HepG2 (cell line): ENCODE results near the gene POC1B. TPM values are rescaled to one million over a fixed set of nuclear protein-coding genes. Genes with fewer than 3 reads are reported as not detected.

ENCODE experiments used
- ATM ChIP-seq: fragments of 450-650 bp; IDR thresholded peaks from 2 replicates; pipeline ENCODE4 v1.7.1; 2017; ENCODE audit warnings: mild to moderate bottlenecking, borderline replicate concordance
- DZIP1 ChIP-seq: sonication (generic); formaldehyde crosslinking; IDR thresholded peaks from 2 replicates; pipeline ENCODE4 v1.5.0; 2020; ENCODE audit warnings: mild to moderate bottlenecking, missing genetic modification reagents
- HNF4G ChIP-seq, 2 experiments: sonication (generic) in 1 of 2; formaldehyde crosslinking in 1 of 2; IDR thresholded peaks; 2 replicates each; pipeline versions ENCODE4 v1.4.0 to v1.6.1; 2011 to 2020; ENCODE audit warnings: borderline replicate concordance in 2 of 2, low read depth in 2 of 2, mild to moderate bottlenecking in 2 of 2, low read length in 1 of 2, missing genetic modification reagents in 1 of 2, moderate library complexity in 1 of 2
- ISL2 ChIP-seq: sonication (generic); formaldehyde crosslinking; IDR thresholded peaks from 2 replicates; pipeline ENCODE4 v1.5.0; 2020; ENCODE audit warnings: missing genetic modification reagents
- KMT2A ChIP-seq: sonication (generic); formaldehyde crosslinking; IDR thresholded peaks from 2 replicates; pipeline ENCODE4 v1.4.0; 2020; ENCODE audit warnings: missing genetic modification reagents
- MAF1 ChIP-seq: sonication (generic); formaldehyde crosslinking; IDR thresholded peaks from 2 replicates; pipeline ENCODE4 v1.5.0; 2020; ENCODE audit warnings: missing genetic modification reagents, borderline replicate concordance
- NFYB ChIP-seq: sonication (generic); formaldehyde crosslinking; IDR thresholded peaks from 2 replicates; pipeline ENCODE4 v1.4.0; 2020; ENCODE audit warnings: missing genetic modification reagents
- NR1H2 ChIP-seq: sonication (generic); formaldehyde crosslinking; IDR thresholded peaks from 2 replicates; pipeline ENCODE4 v1.8.1; 2022; ENCODE audit warnings: low read depth, missing genetic modification reagents, borderline replicate concordance
- SALL1 ChIP-seq: sonication (generic); formaldehyde crosslinking; IDR thresholded peaks from 2 replicates; pipeline ENCODE4 v1.8.0; 2022; ENCODE audit warnings: mild to moderate bottlenecking, missing genetic modification reagents
- SRY ChIP-seq: sonication (generic); formaldehyde crosslinking; IDR thresholded peaks from 2 replicates; pipeline ENCODE4 v1.8.0; 2022; ENCODE audit warnings: mild to moderate bottlenecking, missing genetic modification reagents
- THAP11 ChIP-seq: IDR thresholded peaks from 2 replicates; pipeline ENCODE4 v1.6.1; 2016; ENCODE audit warnings: missing biosample characterization, missing genetic modification reagents
- ZFP62 ChIP-seq: sonication (generic); formaldehyde crosslinking; IDR thresholded peaks from 2 replicates; pipeline ENCODE4 v1.4.0; 2020; ENCODE audit warnings: missing genetic modification reagents
- ZMAT3 ChIP-seq: sonication (generic); formaldehyde crosslinking; conservative IDR thresholded peaks from 2 replicates; pipeline ENCODE4 v1.7.0; 2021; ENCODE audit warnings: missing genetic modification reagents
- ZMYM3 ChIP-seq: sonication (generic); formaldehyde crosslinking; IDR thresholded peaks from 2 replicates; pipeline ENCODE4 v1.5.1; 2020; ENCODE audit warnings: mild to moderate bottlenecking, missing genetic modification reagents
- ZNF138 ChIP-seq: sonication (generic); formaldehyde crosslinking; IDR thresholded peaks from 2 replicates; pipeline ENCODE4 v1.5.0; 2020; ENCODE audit warnings: mild to moderate bottlenecking, low read depth, missing genetic modification reagents
- ZNF33B ChIP-seq: sonication (generic); formaldehyde crosslinking; IDR thresholded peaks from 2 replicates; pipeline ENCODE4 v1.5.1; 2020; ENCODE audit warnings: mild to moderate bottlenecking, missing genetic modification reagents
- ZNF382 ChIP-seq: sonication (generic); formaldehyde crosslinking; IDR thresholded peaks from 2 replicates; pipeline ENCODE4 v1.5.0; 2020; ENCODE audit warnings: missing genetic modification reagents, mild to moderate bottlenecking, borderline replicate concordance
- ZNF644 ChIP-seq: IDR thresholded peaks from 2 replicates; pipeline ENCODE4 v1.6.1; 2016; ENCODE audit warnings: low read depth
- ZNF816 ChIP-seq: sonication (generic); formaldehyde crosslinking; IDR thresholded peaks from 2 replicates; pipeline ENCODE4 v1.8.0; 2022; ENCODE audit warnings: missing genetic modification reagents, mild to moderate bottlenecking, borderline replicate concordance
- ZSCAN31 ChIP-seq: sonication (generic); formaldehyde crosslinking; IDR thresholded peaks from 2 replicates; pipeline ENCODE4 v1.5.0; 2020; ENCODE audit warnings: low read depth, mild to moderate bottlenecking, missing genetic modification reagents
- ZSCAN5A ChIP-seq: sonication (generic); formaldehyde crosslinking; IDR thresholded peaks from 2 replicates; pipeline ENCODE4 v1.8.0; 2022; ENCODE audit warnings: mild to moderate bottlenecking, missing genetic modification reagents, borderline replicate concordance
- polyA plus RNA-seq, 8 experiments: library from polyadenylated mRNA; depleted of rRNA in 3 of 8; stranded (reverse) in 7 of 8; unstranded in 1 of 8; fragments of >200 nt; fragmentation: Illumina TruSeq in 4 of 8; extraction: Trizol in 4 of 8; gene quantifications; 2 replicates each; pipeline versions ENCODE4 v1.2.1 to v1.2.3, GENCODE V29; 2011 to 2016; ENCODE audit warnings: low read depth in 4 of 8, missing spikeins in 1 of 8, mixed read lengths in 1 of 8; ENCODE audit not compliant: insufficient read depth in 1 of 8
- total RNA-seq, 5 experiments: library from RNA; depleted of rRNA; stranded (reverse); fragments of >200 nt; fragmentation: Illumina TruSeq; extraction: Trizol; gene quantifications; 2 replicates each; pipeline ENCODE4 v1.2.3, GENCODE V29; 2016; ENCODE audit warnings: low read depth in 1 of 5
- TF ChIP-seq, protein P1 (sequence below): sonication (generic); formaldehyde crosslinking; IDR thresholded peaks from 2 replicates; pipeline ENCODE4 v1.4.0; 2020; ENCODE audit warnings: missing genetic modification reagents

POC1B gene
- total and polyA plus RNA-seq, 2 of the 13 experiments (the other 11 are each of a cell fraction or from before 2014, with no cell fraction given): 9.3 to 11.0 TPM

- TF ChIP-seq ZMYM3 (CRISPR knock-in tag) (no peak), ZFP62 (CRISPR knock-in tag) (no peak), SRY (CRISPR knock-in tag) (no peak), KMT2A (CRISPR knock-in tag) (no peak; the same call in 1 of the 2 replicates), ZNF138 (no peak), NR1H2 (CRISPR knock-in tag) (no peak), ISL2 (CRISPR knock-in tag) (peak; percentile 35; the same call in 1 of the 2 replicates), MAF1 (CRISPR knock-in tag) (no peak), THAP11 (CRISPR knock-in tag) (0 out of 2 replicates have a peak, but pooled peaks have one; percentile 26), ZNF382 (CRISPR knock-in tag) (no peak), ZNF816 (CRISPR knock-in tag) (no peak), SALL1 (CRISPR knock-in tag) (peak; percentile 54; the same call in 1 of the 2 replicates), ZSCAN5A (CRISPR knock-in tag) (no peak), NFYB (CRISPR knock-in tag) (no peak), ZNF33B (CRISPR knock-in tag) (no peak), ZNF644 (CRISPR knock-in tag) (no peak), HNF4G (IDR thresholded peaks at IDR 0.05; ENCODE audit: borderline replicate concordance, low read depth, low read length) (no peak), HNF4G (CRISPR knock-in tag; IDR thresholded peaks at IDR 0.05; ENCODE audit: borderline replicate concordance, low read depth) (no peak), ZMAT3 (CRISPR knock-in tag) (no peak), DZIP1 (CRISPR knock-in tag) (no peak), ZSCAN31 (CRISPR knock-in tag) (no peak), ATM (no peak)
- TF ChIP-seq, protein P1, sequence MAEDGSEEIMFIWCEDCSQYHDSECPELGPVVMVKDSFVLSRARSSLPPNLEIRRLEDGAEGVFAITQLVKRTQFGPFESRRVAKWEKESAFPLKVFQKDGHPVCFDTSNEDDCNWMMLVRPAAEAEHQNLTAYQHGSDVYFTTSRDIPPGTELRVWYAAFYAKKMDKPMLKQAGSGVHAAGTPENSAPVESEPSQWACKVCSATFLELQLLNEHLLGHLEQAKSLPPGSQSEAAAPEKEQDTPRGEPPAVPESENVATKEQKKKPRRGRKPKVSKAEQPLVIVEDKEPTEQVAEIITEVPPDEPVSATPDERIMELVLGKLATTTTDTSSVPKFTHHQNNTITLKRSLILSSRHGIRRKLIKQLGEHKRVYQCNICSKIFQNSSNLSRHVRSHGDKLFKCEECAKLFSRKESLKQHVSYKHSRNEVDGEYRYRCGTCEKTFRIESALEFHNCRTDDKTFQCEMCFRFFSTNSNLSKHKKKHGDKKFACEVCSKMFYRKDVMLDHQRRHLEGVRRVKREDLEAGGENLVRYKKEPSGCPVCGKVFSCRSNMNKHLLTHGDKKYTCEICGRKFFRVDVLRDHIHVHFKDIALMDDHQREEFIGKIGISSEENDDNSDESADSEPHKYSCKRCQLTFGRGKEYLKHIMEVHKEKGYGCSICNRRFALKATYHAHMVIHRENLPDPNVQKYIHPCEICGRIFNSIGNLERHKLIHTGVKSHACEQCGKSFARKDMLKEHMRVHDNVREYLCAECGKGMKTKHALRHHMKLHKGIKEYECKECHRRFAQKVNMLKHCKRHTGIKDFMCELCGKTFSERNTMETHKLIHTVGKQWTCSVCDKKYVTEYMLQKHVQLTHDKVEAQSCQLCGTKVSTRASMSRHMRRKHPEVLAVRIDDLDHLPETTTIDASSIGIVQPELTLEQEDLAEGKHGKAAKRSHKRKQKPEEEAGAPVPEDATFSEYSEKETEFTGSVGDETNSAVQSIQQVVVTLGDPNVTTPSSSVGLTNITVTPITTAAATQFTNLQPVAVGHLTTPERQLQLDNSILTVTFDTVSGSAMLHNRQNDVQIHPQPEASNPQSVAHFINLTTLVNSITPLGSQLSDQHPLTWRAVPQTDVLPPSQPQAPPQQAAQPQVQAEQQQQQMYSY (CRISPR knock-in tag): no peak
Measured at GRCh38 chr12:89384050-89384758, 141.6 kb downstream of the POC1B start (continued).
